GM13976 (cell line): ENCODE results near the gene RPS6KA2.

ENCODE experiments used
- DNase-seq: peaks from one replicate; pipeline ENCODE4 v3.0.0; 2012; ENCODE audit warnings: low spot score
- in situ Hi-C: fragments of 300-500 bp; cut with MboI; formaldehyde crosslinking; loops from one replicate; pipeline ENCODE4 v1.12.0; 2022; ENCODE audit warnings: low sequenced_read_pairs, mixed read lengths, inconsistent platforms; ENCODE audit not compliant: unreplicated experiment
- TF ChIP-seq, protein P1 (sequence below): IDR thresholded peaks from 2 replicates; pipeline ENCODE4 v1.5.1; 2012; ENCODE audit warnings: borderline replicate concordance, mild to moderate bottlenecking; ENCODE audit not compliant: insufficient read depth; ENCODE audit errors: extremely low read depth, missing control alignments, control extremely low read depth

RPS6KA2 gene

DNA sequence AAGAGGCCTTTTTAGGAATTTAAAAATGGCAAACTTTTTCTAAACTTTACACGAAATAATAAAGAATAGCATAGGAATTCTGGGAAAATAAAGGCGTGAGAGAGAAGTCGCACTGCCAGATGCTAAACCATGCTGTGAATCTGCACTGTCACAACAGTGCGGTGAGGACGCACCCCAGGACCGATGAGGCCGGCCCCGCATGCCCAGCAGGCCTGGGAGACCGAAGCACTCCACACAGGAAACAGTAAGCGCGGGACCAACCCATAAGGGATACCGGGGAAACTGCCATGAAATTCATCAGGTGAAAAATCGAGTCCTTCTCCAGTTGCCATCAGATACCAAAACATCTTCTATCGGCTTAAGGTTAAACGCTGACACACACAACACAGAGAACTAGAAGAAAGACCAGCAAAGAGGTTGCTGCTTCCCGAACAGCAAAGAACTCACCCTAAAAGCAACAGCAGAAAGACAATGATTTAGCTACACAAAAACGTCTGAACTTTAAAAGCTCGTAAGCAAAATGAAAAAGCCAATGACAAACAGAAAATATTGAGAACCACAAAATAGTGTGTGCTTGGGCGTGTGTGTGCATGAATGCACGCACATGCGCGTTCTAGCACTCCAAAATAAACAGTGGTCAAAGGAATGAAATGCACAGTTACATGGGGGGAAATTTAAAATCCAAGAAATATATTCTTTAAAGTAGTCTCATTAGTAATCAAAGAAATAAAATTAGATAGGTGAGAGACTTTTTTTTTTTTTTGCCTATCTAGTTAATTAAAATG is 55.9 kb downstream of the RPS6KA2 start:
- no peak for DNase-seq
- TF ChIP-seq, protein P1, sequence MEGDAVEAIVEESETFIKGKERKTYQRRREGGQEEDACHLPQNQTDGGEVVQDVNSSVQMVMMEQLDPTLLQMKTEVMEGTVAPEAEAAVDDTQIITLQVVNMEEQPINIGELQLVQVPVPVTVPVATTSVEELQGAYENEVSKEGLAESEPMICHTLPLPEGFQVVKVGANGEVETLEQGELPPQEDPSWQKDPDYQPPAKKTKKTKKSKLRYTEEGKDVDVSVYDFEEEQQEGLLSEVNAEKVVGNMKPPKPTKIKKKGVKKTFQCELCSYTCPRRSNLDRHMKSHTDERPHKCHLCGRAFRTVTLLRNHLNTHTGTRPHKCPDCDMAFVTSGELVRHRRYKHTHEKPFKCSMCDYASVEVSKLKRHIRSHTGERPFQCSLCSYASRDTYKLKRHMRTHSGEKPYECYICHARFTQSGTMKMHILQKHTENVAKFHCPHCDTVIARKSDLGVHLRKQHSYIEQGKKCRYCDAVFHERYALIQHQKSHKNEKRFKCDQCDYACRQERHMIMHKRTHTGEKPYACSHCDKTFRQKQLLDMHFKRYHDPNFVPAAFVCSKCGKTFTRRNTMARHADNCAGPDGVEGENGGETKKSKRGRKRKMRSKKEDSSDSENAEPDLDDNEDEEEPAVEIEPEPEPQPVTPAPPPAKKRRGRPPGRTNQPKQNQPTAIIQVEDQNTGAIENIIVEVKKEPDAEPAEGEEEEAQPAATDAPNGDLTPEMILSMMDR, result no peak
- in situ Hi-C loops, result no loop called here

- no peak for DNase-seq
- TF ChIP-seq, protein P1, result no peak
- in situ Hi-C loops, result no loop called here
Observed at GRCh38 chr6:166569206-166569605, 57.8 kb downstream of the RPS6KA2 start.

GRCh38 chr6:166567813-166568212 is 59.2 kb downstream of the RPS6KA2 start:
- DNase-seq, result no peak
- in situ Hi-C loops, result no loop called here
- TF ChIP-seq, protein P1, result no peak

DNA sequence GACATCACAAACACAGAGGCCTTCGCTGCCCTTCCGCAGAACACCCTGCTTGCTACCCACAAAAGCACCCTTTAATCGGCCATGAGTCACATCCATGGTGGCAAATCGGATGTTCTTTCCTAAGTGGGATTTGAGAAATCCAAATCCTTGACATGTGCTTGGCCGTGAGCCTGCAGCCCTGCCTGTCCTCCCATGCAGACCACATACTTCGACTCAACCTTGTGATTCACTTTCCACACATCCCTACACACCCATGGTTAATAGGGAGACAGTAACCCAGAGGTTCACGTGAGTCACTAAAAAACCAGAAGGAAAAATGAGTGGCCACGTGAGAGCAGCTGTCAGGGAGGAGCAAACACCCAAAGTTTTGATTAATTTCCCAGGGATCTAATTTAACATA is 59.9 kb downstream of the RPS6KA2 start:
- DNase-seq, result no peak
- in situ Hi-C loops, result no loop called here
- TF ChIP-seq, protein P1, result no peak

GRCh38 chr6:166566026-166567011 is 60.7 kb downstream of the RPS6KA2 start:
- in situ Hi-C loops, result no loop called here
- TF ChIP-seq, protein P1, result no peak
- DNase-seq, result no peak

- DNase-seq, result no peak
- TF ChIP-seq, protein P1, result no peak
- in situ Hi-C loops, result no loop called here
Observed at GRCh38 chr6:166565084-166565967, 61.7 kb downstream of the RPS6KA2 start.
